Central memory CD4-positive, alpha-beta T cell (primary cell): ENCODE measurements around the gene ALDH3A2.

Experiments used
- DNase-seq: peaks from one replicate; pipeline ENCODE4 v3.0.0; 2022

The ALDH3A2 gene

DNA sequence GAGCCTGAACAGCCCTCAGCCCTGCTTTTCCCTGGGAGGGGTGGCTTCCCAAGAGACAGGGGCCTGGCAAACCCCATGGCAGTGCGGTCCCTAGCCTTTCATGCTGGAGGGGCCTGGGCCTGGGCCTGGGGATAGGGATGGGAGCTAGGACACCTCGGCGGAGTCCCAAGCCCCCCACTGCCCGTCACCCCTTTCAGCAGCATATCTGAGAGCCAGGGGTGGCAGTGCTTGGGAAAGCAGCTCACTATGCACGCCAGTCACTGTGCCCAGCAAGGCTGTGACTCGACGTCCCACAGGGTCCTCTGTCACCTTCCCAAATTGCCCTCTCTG is 68.4 kb downstream of the ALDH3A2 start:
- DNase-seq, result no peak

DNA sequence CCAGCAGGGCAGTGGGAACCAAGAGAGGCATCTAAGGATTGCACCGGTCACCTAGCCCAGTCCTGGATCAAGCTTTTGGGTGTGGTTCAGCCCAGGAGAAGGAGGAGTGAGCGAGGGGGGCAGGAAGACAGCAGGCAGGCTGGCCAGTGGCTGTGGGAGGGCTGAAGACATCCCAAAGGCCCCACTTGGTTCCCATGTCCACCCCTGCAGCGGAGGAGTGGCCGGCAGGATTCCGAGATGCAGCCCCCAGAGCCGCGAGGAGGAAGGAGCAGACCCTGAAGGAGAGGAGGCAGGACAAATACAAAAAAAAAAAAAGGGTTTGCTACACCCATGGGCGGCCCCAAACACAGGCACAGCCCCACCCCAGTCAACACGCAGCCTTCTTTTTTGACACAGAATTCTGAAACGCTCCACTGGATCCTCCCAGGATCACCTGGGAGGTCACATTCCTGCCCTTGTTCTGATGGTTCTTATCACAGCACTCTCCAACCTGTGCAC is 68.9 kb downstream of the ALDH3A2 start:
- DNase-seq, result no peak

DNA sequence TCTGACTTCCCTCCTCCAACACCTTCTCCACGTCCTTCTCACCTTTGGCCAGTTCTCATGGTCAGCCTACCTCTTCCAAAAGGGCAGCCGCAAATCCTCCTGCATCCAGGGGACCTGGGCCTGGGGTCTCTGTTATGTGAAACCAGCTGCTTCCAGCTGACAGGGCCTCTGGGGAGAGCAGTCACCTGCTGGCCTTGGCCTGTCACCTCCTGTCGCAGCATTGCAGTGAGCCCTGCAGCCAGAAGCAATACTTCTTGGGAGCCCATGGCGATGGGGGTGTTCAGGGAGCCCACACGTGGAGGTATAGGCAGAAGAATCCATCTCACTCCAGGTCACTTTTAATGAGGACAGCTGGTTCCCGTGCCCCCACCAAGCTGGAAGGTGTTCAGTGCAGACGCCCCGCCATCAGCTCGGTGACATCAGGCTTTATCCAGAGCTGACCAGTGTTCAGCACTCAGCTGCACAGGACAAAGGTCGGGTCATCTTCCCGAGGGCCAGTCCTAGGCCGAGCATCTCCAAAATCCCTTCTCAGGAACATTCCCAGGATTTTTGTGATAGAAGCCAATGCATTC is 69.6 kb downstream of the ALDH3A2 start:
- no peak for DNase-seq

DNA sequence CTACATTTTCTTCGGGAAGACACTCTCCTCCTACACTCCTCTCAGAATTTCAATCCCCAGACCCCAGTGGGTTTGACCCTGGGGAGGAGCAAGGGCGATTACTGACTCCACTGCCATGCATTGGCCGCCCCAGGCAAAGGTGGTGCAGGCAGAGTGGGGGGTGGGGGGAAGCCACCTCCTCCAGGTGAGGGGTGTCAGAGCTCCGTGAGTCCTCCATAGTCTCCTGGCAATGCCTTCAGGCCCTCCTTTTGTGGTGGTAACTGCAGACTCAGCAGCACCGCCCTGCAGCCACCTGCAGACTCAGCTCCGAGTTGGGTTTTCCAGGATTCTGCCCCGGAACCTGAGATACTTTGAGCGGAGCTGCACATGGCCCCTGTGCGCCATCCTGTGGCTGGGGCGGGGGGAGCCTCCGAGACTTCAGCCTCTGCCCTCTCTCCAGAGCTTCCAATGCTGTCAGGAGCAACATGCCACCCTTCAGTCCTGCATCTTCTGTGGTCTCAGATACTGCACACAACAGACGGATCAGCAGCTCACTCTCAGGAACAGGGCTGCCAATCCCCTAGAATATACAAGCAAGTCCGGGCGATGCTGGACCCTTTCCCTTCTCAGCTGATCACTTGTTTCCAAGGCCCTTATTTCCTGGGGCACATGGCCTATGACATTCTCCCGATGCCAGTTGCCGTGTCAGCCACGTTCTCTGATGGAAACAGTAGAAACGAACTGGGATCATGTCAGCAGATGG is 70.2 kb downstream of the ALDH3A2 start:
- no peak for DNase-seq

DNA sequence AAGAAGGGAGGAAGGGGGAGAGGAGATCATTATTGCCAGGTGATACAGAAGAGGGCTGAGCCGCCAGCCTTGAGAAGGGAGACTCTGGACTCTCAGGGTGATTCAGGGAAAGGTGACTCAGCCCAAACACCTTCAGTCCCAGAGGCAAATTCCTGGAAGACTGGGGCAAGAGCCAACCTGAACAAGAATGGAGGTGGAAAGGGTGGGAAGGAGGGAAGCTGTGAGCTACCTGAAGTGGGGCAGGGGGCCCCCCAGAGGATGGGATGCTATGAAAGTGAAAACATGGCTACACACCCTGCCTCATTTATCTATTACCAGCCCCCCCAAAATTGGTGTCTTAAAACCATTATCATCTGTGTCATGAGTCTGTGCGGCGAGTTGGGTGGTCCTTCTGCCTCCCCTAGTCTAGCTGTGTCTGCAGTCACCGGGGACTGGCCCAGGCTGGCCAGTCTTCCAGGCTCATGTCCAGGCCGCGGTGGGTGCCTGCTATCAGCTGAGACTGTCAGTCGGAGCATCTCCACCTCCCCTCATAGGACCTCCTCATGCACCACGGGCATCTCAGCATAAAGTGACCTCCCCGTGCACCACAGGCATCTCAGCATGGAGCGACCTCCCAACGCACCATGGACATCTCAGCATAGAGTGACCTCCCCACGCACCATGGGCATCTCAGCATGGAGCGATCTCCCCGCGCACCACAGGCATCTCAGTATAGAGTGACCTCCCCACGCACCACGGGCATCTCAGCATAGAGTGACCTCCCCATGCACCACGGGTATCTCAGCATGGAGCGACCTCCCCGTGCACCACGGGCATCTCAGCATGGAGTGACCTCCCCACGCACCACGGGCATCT is 71.0 kb downstream of the ALDH3A2 start:
- DNase-seq, result no peak

DNA sequence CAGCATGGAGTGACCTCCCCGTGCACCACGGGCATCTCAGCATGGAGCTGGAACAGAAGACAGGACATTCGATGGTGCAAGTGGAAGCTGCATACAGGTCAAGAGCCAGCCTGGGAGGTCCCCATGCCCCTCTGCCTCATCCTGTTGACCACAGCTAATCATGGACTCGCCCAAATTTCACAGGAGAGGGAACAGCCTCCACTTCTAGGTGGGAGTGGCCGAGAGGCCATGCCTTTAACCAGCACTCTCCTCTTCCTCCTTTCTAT is 71.6 kb downstream of the ALDH3A2 start:
- DNase-seq, result no peak

DNA sequence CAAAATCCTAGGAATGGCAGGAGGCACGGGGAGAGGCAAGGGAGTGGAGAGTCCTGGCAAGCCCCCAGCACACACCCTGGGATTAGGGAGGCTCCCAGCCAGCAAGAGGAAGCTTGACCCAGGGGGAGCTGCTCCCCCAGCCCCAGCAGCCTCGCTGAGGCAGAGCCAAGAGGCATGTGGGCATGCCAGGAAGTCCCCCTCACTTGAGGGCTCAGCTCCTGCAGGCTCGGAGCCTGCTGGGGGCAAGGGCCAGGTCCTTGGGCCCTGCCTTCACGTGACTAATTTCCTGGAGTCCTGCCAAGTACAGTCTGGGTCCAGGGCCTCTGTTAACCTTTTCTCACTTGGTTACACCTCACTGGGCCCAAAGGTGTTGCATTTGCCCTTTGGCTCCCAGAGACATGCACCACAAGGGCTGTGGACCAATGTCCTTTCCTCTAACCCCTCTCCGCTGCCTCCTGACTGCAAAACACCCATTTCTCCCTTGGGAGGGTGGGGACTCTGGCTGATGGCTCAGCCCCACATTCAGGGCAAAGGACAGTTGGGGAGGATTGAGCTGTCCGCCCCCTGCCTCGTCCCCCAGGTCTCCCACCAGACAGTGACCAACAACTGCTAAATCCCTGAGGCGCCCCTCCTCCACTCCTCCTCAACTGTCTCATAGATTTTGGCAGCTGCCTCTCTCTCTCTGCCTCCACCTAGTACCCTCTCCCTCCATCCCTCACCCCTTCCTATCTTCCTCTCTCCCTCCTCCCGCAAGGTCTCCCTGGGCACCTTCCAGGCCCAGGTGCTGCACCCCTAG is 72.3 kb downstream of the ALDH3A2 start:
- no peak for DNase-seq

DNA sequence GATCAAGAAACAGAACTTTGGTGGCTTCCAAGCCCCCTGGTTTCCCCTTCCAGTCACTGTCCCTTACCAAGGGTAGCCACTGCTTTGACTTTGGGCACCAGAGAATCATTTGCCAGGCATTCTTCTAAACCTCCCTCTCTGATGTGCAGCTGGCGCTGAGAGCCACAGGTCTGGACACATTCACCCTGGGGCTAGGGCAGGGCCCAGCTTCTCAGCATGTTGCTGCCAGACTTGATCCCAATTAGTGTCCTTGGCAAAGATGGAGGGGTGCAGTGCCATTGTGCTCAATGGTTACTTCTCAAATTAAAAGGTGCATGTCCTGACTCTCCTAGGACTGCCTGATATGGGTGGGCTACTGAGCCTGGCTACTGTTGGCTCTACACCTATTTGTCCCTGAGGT is 75.4 kb downstream of the ALDH3A2 start:
- no peak for DNase-seq

DNA sequence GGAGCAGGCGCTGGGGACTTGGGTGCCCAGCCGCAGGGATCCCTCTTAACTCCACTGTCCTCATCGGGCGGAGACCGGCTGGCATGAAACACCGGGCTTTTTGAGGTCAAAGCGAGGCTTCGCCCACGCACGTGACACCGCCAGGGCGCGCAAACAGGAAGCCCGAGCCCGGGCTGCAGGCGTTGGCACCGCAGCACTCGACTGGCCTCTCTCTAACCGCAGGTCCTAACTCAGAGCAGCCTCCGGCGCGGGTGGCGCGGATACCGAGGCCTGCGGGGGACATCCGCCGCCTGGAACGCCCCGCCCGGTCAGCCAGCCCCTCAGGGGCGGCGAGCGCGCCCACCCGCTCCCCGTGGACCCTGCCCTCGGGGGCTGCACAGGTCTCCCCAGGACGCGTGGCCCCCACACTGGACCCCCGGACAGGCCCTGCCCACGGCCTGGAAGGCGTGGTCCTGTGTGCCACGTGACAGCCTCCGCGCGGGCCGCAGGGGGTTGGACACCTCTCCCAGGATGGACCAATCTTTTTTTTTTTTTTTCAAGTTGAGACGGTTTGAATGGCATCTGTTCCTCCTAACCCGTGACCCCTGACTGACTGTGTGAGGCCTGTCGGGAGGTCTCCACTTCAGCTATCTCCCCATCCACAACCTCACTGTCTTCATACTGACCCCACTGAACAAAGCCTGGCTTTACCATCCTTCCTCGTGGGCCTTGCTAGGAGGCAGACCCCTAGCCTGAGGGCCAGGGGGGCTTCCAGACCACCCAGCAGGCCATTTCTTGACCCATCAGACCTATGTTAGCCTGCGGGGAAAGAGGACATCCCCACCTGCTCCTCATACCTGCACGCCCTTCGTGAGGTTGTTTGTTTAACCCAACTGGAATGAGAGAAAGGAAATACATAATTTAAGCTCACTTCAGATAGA is 76.2 kb downstream of the ALDH3A2 start:
- DNase-seq, result peak; percentile 33

DNA sequence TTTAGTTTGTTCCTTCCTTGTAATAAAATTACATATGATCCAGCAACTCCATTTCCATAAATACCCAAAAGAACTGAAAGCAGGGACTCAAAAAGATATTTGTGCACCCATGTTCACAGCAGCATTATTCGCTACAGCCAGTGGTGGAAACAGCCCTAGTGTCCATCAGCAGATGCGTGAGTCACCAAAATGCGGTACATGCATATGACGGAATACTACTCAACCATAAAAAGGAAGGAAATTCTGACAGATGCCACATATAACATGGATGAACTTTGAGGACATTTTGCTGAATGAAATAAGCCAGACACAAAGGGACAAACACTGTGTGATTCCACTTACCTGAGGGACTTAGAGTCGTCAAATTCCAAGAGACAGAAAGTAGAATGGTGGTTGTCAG is 76.9 kb downstream of the ALDH3A2 start:
- no peak for DNase-seq

DNA sequence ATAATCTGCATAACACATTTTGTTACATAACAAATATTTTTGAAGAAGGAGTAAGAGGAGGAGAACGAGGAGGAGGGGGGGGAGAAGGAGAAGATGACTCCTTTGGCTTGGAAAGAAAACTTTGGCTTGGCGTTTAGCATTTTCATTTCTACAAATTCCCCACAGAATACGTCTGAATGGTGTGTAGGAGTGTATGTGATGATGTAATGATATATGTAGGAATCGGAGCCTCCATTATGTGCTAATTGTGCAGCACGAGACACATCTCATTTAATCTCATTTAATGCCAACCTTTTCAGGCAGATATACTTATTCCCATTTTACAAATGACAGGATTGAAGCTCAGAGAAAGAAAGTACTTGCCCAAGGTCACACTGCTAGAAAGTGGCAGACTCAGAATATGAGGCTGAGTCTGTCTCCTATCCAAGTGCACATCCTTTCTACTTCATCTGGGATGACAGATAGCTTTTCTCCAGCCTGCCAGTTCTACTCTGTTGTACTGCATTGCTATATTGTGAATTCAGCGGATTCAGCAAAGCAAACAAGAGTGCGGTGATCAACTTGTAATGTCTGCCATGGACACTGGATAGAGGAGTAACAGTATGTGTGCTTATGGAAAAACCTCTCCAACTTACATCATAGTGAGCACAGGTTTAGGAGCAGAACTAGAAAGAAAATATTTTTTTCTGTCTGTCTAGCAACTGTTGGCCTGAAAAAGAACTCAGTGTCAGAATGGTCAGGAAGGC is 78.3 kb downstream of the ALDH3A2 start:
- no peak for DNase-seq
